Astrocyte (in vitro differentiated cells and primary cell): ENCODE results near the gene ULBP2.

Experiments used
- CTCF ChIP-seq: IDR thresholded peaks from 2 replicates; pipeline ENCODE4 v1.5.1; 2011; ENCODE audit warnings: low read depth, mild to moderate bottlenecking, inconsistent platforms, low read length, moderate library complexity; ENCODE audit not compliant: insufficient read depth
- EZH2 ChIP-seq: IDR thresholded peaks from 2 replicates; pipeline ENCODE4 v1.6.1; 2012; ENCODE audit warnings: mild to moderate bottlenecking, low read length, inconsistent platforms; ENCODE audit not compliant: insufficient read depth

- TF ChIP-seq CTCF, result no peak
- TF ChIP-seq EZH2, result no peak
These were observed 37.0 kb upstream of the ULBP2 start for GRCh38 chr6:149904661-149905370.
